Natural killer cell (primary cell): Measurements from ENCODE around the gene POLR1A. TPM values are rescaled to one million over a fixed set of nuclear protein-coding genes. Genes with fewer than 3 reads are reported as not detected.

Source experiments
- ATAC-seq, 3 donors: fragments of 150-1000 bp in 2 of 3; fragments of 200-7000 bp in 1 of 3; cut with Tn5 transposase; 1 replicate in 1 of 3; 2 replicates in 2 of 3; pipeline ENCODE4 v1.10.0; 2021; ENCODE audit warnings: mild to moderate bottlenecking in 2 of 3, moderate library complexity in 2 of 3
- DNase-seq, 2 donors: peaks; one replicate each; pipeline versions ENCODE4 v3.0.0 to v3.0.0-alpha.2; 2013 to 2021; ENCODE audit warnings: mixed read lengths in 1 of 2
- H3K27ac ChIP-seq: one replicate; pipeline ENCODE4 v1.5.1; 2013; ENCODE audit warnings: mild to moderate bottlenecking, low read length
- H3K27me3 ChIP-seq: one replicate; pipeline ENCODE4 v1.6.1; 2013; ENCODE audit warnings: low read length; ENCODE audit not compliant: control insufficient read depth, insufficient read depth
- H3K36me3 ChIP-seq: one replicate; pipeline ENCODE4 v1.6.1; 2013; ENCODE audit warnings: low read length; ENCODE audit not compliant: control insufficient read depth, insufficient read depth
- H3K4me1 ChIP-seq: one replicate; pipeline ENCODE4 v1.6.1; 2013; ENCODE audit warnings: low read length; ENCODE audit not compliant: control insufficient read depth, insufficient read depth
- H3K4me3 ChIP-seq: one replicate; pipeline ENCODE4 v1.5.1; 2013; ENCODE audit warnings: low read length
- H3K9me3 ChIP-seq: one replicate; pipeline ENCODE4 v1.6.1; 2013; ENCODE audit warnings: low read length; ENCODE audit not compliant: control insufficient read depth, insufficient read depth
- H3K27ac Mint-ChIP-seq, 2 donors: one replicate each; pipeline ENCODE4 v1.8.0; 2022; ENCODE audit warnings: mild to moderate bottlenecking in 2 of 2, mixed read lengths in 2 of 2, moderate library complexity in 1 of 2
- H3K27me3 Mint-ChIP-seq, 2 donors: one replicate each; pipeline ENCODE4 v1.8.0; 2022; ENCODE audit warnings: low read depth in 2 of 2, mixed read lengths in 2 of 2
- H3K36me3 Mint-ChIP-seq: one replicate; pipeline ENCODE4 v1.8.0; 2022; ENCODE audit warnings: mixed read lengths
- H3K4me1 Mint-ChIP-seq, 2 donors: one replicate each; pipeline ENCODE4 v1.8.0; 2022; ENCODE audit warnings: mixed read lengths in 2 of 2
- H3K4me3 Mint-ChIP-seq: one replicate; pipeline ENCODE4 v1.8.0; 2022; ENCODE audit warnings: mild to moderate bottlenecking, moderate library complexity, mixed read lengths
- H3K9me3 Mint-ChIP-seq, 2 donors: one replicate each; pipeline ENCODE4 v1.8.0; 2022; ENCODE audit warnings: mixed read lengths in 2 of 2
- WGBS: methylation state at CpG from one replicate; pipeline ENCODE4 v1.1.7; 2013; ENCODE audit warnings: missing lambda C conversion rate; ENCODE audit not compliant: insufficient coverage; 5-methylcytosine and 5-hydroxymethylcytosine counted together
- intact Hi-C: fragments of 100-400 bp; cut with micrococcal nuclease; formaldehyde crosslinking; loops from one replicate; pipeline ENCODE4 v1.14.2; 2022
- total RNA-seq, 4 donors: library from RNA; stranded (reverse); fragments of 120-200 nt in 1 of 4; gene quantifications; one replicate each; pipeline versions ENCODE4 v1.2.3 to v1.2.4, GENCODE V29; 2013 to 2022
- TF ChIP-seq, protein P1 (sequence below): fragments of 200-600 bp; IDR thresholded peaks from one replicate; pipeline ENCODE4 v1.8.0; 2022; ENCODE audit warnings: antibody characterized with exemption

POLR1A gene
- total RNA-seq, 3 donors from 2014 or later (not counting 1 experiment from before 2014, with no cell fraction given): 19.7 to 26.5 (median 22.8) TPM

- 96% methylated on average over 3 of the region's 3 CpGs for WGBS
- Mint-ChIP-seq H3K36me3 (no peaks in the 10 kb centered on the region), H3K4me1 (peaks cover 25% of the 10 kb centered on the region in 2 donors), H3K9me3 (no peaks in the 10 kb centered on the region), H3K4me3 (no peak overlapping the region), H3K27me3 (no peaks in the 10 kb centered on the region), H3K27ac (no peak overlapping the region)
- DNase-seq: no peak
- no peak overlapping the region for H3K4me3 ChIP-seq
- H3K9me3 ChIP-seq: no peaks in the 10 kb centered on the region
- no peak for ATAC-seq
- intact Hi-C loops: no loop called here
- no peaks in the 10 kb centered on the region for H3K27me3 ChIP-seq
- H3K27ac ChIP-seq: no peak overlapping the region
- H3K36me3 ChIP-seq: no peaks in the 10 kb centered on the region
- peaks cover 16% of the 10 kb centered on the region for H3K4me1 ChIP-seq
- TF ChIP-seq, protein P1, sequence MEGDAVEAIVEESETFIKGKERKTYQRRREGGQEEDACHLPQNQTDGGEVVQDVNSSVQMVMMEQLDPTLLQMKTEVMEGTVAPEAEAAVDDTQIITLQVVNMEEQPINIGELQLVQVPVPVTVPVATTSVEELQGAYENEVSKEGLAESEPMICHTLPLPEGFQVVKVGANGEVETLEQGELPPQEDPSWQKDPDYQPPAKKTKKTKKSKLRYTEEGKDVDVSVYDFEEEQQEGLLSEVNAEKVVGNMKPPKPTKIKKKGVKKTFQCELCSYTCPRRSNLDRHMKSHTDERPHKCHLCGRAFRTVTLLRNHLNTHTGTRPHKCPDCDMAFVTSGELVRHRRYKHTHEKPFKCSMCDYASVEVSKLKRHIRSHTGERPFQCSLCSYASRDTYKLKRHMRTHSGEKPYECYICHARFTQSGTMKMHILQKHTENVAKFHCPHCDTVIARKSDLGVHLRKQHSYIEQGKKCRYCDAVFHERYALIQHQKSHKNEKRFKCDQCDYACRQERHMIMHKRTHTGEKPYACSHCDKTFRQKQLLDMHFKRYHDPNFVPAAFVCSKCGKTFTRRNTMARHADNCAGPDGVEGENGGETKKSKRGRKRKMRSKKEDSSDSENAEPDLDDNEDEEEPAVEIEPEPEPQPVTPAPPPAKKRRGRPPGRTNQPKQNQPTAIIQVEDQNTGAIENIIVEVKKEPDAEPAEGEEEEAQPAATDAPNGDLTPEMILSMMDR: no peak
Measured at GRCh38 chr2:86003967-86004366, 101.7 kb downstream of the POLR1A start.

GRCh38 chr2:86003104-86003503 lies 102.6 kb downstream of the POLR1A start:
- no peaks in the 10 kb centered on the region for H3K27me3 Mint-ChIP-seq
- ATAC-seq (no peak), DNase-seq (no peak)
- no peaks in the 10 kb centered on the region for H3K27me3 ChIP-seq
- H3K9me3 ChIP-seq: no peaks in the 10 kb centered on the region
- peaks cover 25% of the 10 kb centered on the region for H3K4me1 ChIP-seq
- WGBS: 86% methylated on average over 1 of the region's 1 CpG
- no peak overlapping the region for H3K4me3 Mint-ChIP-seq
- peaks cover 28 to 29% of the 10 kb centered on the region in 2 donors for H3K4me1 Mint-ChIP-seq
- H3K9me3 Mint-ChIP-seq: no peaks in the 10 kb centered on the region
- H3K27ac ChIP-seq: no peak overlapping the region
- TF ChIP-seq, protein P1: no peak
- intact Hi-C loops: no loop called here
- H3K4me3 ChIP-seq: no peak overlapping the region
- H3K36me3 Mint-ChIP-seq: no peaks in the 10 kb centered on the region
- H3K36me3 ChIP-seq: no peaks in the 10 kb centered on the region
- H3K27ac Mint-ChIP-seq: no peak overlapping the region

DNA sequence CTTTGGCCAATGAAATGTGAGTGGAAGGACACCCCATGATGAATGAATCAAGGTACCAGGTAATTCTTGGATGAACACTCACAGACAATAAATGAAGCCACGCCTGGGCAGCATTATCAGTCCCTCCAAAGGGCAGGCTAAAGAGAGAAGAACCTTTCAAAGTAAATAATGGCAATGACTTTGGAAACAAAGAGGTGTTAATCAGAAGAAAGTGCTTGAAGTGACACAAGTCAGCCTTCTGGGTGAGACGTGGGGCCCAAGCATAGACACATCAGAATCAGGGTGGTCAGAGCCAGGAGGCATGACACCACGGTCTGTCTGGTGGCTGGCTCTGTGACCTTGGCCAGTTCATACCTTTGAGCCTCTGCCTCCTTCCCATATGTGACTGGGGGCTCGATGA lies 103.3 kb downstream of the POLR1A start:
- H3K27me3 ChIP-seq: no peaks in the 10 kb centered on the region
- TF ChIP-seq, protein P1: no peak
- no peaks in the 10 kb centered on the region for H3K36me3 ChIP-seq
- Mint-ChIP-seq H3K4me3 (no peak overlapping the region), H3K27ac (no peak overlapping the region), H3K36me3 (no peaks in the 10 kb centered on the region), H3K4me1 (peaks cover 28 to 33% of the 10 kb centered on the region in 2 donors), H3K27me3 (no peaks in the 10 kb centered on the region), H3K9me3 (no peaks in the 10 kb centered on the region)
- no peak overlapping the region for H3K4me3 ChIP-seq
- DNase-seq (no peak), ATAC-seq (no peak)
- 91% methylated on average over 3 of the region's 4 CpGs for WGBS
- no peak overlapping the region for H3K27ac ChIP-seq
- H3K9me3 ChIP-seq: no peaks in the 10 kb centered on the region
- intact Hi-C loops: no loop called here
- peaks cover 32% of the 10 kb centered on the region for H3K4me1 ChIP-seq

- Mint-ChIP-seq H3K27me3 (no peaks in the 10 kb centered on the region), H3K9me3 (no peaks in the 10 kb centered on the region), H3K4me3 (no peak overlapping the region), H3K36me3 (no peaks in the 10 kb centered on the region), H3K4me1 (peaks cover 18 to 39% of the 10 kb centered on the region in 2 donors), H3K27ac (peak overlapping the region; percentile 16 to 88)
- no peak overlapping the region for H3K4me3 ChIP-seq
- peaks cover 43% of the 10 kb centered on the region for H3K4me1 ChIP-seq
- WGBS: 85% methylated on average over 1 of the region's 1 CpG
- H3K27ac ChIP-seq: no peak overlapping the region
- DNase-seq (no peak), ATAC-seq (no peak)
- intact Hi-C loops: no loop called here
- H3K9me3 ChIP-seq: no peaks in the 10 kb centered on the region
- no peaks in the 10 kb centered on the region for H3K36me3 ChIP-seq
- TF ChIP-seq, protein P1: no peak
- H3K27me3 ChIP-seq: no peaks in the 10 kb centered on the region
Measured at GRCh38 chr2:86001326-86001725, 104.4 kb downstream of the POLR1A start.
